HEK293T (cell line): Measurements from ENCODE around the gene MICAL2.

Source experiments
- CTCF ChIA-PET: fragments of 350-600 bp; formaldehyde crosslinking; extraction: SDS; loops from one replicate; lab custom pipeline; 2021; ENCODE audit warnings: antibody characterized with exemption, inconsistent platforms; lab: Yijun Ruan, JAX
- POLR2A ChIA-PET: fragments of 350-600 bp; formaldehyde crosslinking; extraction: SDS; loops from one replicate; lab custom pipeline; 2020; ENCODE audit warnings: antibody characterized with exemption, inconsistent platforms; lab: Yijun Ruan, JAX
- DNase-seq: peaks from one replicate; pipeline ENCODE4 v3.0.0; 2012; ENCODE audit warnings: mixed read lengths; ENCODE audit errors: extremely low spot score
- ARNT ChIP-seq: fragments of 450-650 bp; IDR thresholded peaks from 2 replicates; pipeline ENCODE4 v1.6.1; 2017; ENCODE audit warnings: mild to moderate bottlenecking
- BHLHE40 ChIP-seq: fragments of 450-650 bp; IDR thresholded peaks from 2 replicates; pipeline ENCODE4 v1.6.1; 2016; ENCODE audit warnings: mild to moderate bottlenecking, moderate library complexity, borderline replicate concordance
- CTBP1 ChIP-seq: fragments of 450-650 bp; IDR thresholded peaks from 2 replicates; pipeline ENCODE4 v1.6.1; 2016; ENCODE audit warnings: borderline replicate concordance
- ELF4 ChIP-seq: fragments of 450-650 bp; IDR thresholded peaks from 2 replicates; pipeline ENCODE4 v1.6.1; 2017; ENCODE audit warnings: antibody characterized with exemption
- FOXA1 ChIP-seq: fragments of 450-650 bp; IDR thresholded peaks from 2 replicates; pipeline ENCODE4 v1.6.1; 2016; ENCODE audit warnings: mild to moderate bottlenecking
- FOXK2 ChIP-seq: fragments of 450-650 bp; IDR thresholded peaks from 2 replicates; pipeline ENCODE4 v1.6.1; 2016; ENCODE audit warnings: mild to moderate bottlenecking
- FOXM1 ChIP-seq: fragments of 450-650 bp; IDR thresholded peaks from 2 replicates; pipeline ENCODE4 v1.6.1; 2017; ENCODE audit warnings: mild to moderate bottlenecking, borderline replicate concordance
- HDGF ChIP-seq: fragments of 450-650 bp; IDR thresholded peaks from 2 replicates; pipeline ENCODE4 v1.6.1; 2017; ENCODE audit warnings: antibody characterized with exemption, borderline replicate concordance
- L3MBTL2 ChIP-seq: fragments of 450-650 bp; conservative IDR thresholded peaks from 2 replicates; pipeline ENCODE4 v1.6.1; 2016; ENCODE audit warnings: mild to moderate bottlenecking
- LEF1 ChIP-seq: fragments of 450-650 bp; IDR thresholded peaks from 2 replicates; pipeline ENCODE4 v1.6.1; 2017; ENCODE audit warnings: mild to moderate bottlenecking, borderline replicate concordance
- NFRKB ChIP-seq: fragments of 450-650 bp; IDR thresholded peaks from 2 replicates; pipeline ENCODE4 v1.6.1; 2016; ENCODE audit warnings: mild to moderate bottlenecking, moderate library complexity
- SP1 ChIP-seq: fragments of 450-650 bp; IDR thresholded peaks from 2 replicates; pipeline ENCODE4 v1.6.1; 2017
- SUZ12 ChIP-seq: fragments of 450-650 bp; IDR thresholded peaks from 2 replicates; pipeline ENCODE4 v1.6.1; 2016; ENCODE audit warnings: mild to moderate bottlenecking
- TARDBP ChIP-seq: fragments of 450-650 bp; IDR thresholded peaks from 2 replicates; pipeline ENCODE4 v1.6.1; 2016
- ZNF384 ChIP-seq: fragments of 450-650 bp; IDR thresholded peaks from 2 replicates; pipeline ENCODE4 v1.6.1; 2016
- TF ChIP-seq, protein P1 (sequence below): fragments of 450-650 bp; IDR thresholded peaks from 2 replicates; pipeline ENCODE4 v1.6.1; 2016

MICAL2 gene

DNA sequence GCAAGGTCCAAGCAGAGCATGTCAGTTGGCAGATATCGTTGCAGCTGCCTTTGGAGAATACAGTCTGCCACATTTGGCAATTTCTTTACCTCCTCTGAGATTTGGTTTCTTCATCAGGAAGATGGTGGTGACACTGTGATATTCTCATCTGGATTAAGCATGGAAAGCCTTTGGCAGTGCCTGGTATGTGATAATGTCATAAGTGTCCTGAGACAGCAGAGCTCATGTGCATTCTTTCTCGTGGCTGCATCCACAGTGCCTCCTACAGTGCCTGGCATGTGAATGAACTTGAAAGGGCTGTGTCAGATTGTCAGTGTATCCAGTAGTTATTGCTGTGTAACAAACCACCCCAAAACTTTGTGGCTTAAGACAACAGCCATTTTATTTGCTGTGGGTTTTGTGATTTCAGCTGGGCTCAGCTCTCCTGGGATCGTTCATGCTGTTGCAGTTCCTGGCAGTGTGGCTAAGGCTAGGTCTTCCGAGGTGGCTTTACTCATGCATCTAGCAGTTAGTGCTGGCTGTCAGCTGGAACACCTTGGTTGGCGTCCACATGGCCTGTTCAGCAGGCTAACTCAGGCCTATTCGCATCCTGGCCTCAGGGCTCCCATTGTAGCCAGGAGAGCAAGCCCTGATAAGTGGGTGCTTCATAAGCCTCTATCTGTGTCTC lies 35.7 kb upstream of the MICAL2 start:
- POLR2A ChIA-PET: no interaction called here
- TF ChIP-seq FOXA1: no peak
- TF ChIP-seq L3MBTL2: no peak
- TF ChIP-seq, protein P1, sequence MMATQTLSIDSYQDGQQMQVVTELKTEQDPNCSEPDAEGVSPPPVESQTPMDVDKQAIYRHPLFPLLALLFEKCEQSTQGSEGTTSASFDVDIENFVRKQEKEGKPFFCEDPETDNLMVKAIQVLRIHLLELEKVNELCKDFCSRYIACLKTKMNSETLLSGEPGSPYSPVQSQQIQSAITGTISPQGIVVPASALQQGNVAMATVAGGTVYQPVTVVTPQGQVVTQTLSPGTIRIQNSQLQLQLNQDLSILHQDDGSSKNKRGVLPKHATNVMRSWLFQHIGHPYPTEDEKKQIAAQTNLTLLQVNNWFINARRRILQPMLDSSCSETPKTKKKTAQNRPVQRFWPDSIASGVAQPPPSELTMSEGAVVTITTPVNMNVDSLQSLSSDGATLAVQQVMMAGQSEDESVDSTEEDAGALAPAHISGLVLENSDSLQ: no peak
- no peak for TF ChIP-seq FOXK2
- no peak for TF ChIP-seq LEF1
- no peak for TF ChIP-seq SUZ12
- no peak for TF ChIP-seq FOXM1
- TF ChIP-seq ZNF384: no peak
- no peak for TF ChIP-seq ARNT
- TF ChIP-seq HDGF: no peak
- TF ChIP-seq BHLHE40: no peak
- no peak for TF ChIP-seq TARDBP
- TF ChIP-seq CTBP1: no peak
- no peak for TF ChIP-seq ELF4
- no peak for TF ChIP-seq SP1
- no peak for TF ChIP-seq NFRKB
- CTCF ChIA-PET: no interaction called here
- no peak for DNase-seq

DNA sequence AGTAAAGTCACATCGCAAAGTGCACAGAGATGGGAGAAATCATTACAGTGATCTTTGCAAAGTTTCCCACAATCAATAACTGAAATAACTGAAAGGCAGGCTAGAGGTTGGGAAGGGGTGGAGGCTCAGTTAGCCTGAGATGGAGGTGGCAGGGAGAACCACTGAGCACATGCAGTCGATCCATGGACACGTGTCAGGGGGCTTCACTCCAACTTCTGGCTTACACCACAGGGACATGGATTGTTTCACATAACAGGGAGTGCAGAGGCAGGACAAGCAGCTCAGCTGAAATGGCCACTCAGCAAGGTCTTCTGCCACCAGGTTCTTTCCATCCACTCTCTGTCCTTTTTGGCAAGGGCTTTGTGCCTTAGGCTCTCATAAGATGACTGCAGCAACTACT lies 35.1 kb upstream of the MICAL2 start:
- ChIA-PET POLR2A (no interaction called here), CTCF (no interaction called here)
- TF ChIP-seq FOXM1 (no peak), FOXK2 (no peak), CTBP1 (no peak), ZNF384 (no peak), FOXA1 (no peak), L3MBTL2 (no peak), SP1 (no peak), SUZ12 (no peak), BHLHE40 (no peak), LEF1 (no peak), NFRKB (no peak), ELF4 (no peak), HDGF (no peak)
- no peak for DNase-seq

DNA sequence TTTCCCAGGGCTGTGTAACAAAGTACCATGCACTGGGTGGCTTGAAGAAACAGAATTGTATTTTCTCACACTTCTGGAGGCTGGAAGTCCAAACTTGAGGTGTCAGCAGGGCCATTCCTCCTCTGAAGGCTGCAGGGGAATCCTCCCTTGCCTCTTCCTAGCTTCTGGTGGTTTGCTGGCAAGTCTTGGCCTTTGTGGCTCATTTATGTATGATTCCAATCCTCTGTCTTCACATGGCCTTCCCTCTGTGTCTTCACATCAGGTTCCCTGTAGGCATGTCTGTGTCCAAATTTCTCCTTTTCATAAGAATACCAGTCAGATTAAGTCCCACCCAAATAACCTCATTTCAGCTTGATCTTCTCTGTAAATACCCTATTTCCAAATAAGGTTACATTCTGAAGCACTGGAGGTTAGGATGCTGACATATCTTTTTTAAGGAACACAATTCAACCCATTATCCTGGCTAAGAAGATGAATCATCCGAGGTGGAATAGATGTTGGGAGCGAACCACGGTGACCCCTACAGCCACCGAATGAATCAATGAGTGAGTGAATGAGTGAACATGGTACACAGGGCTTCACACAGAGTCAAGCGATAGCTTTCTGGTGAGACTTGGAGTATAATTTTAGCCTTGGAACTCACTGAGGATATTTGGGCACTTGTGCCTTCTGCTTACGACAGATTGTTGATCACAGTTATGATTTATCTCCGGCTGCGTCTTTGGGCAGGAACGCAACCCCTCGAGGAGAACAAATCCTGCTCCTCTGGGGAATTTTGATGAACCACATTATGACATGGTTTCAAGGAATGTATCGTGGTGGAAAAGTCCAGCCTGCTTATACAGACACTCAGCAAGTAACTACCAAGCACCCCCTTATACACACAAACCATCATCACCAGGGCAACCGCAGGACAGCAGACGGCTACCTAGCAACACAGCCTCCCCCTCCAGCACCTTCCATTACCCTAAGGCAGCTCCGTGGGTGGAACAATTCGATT lies 34.3 kb upstream of the MICAL2 start:
- POLR2A ChIA-PET: interaction anchor here (1.0 kb wide), 1 partner anchor 11 kb away, joined by 3 read pairs; no protein-coding TSS in a partner anchor
- no peak for DNase-seq

DNA sequence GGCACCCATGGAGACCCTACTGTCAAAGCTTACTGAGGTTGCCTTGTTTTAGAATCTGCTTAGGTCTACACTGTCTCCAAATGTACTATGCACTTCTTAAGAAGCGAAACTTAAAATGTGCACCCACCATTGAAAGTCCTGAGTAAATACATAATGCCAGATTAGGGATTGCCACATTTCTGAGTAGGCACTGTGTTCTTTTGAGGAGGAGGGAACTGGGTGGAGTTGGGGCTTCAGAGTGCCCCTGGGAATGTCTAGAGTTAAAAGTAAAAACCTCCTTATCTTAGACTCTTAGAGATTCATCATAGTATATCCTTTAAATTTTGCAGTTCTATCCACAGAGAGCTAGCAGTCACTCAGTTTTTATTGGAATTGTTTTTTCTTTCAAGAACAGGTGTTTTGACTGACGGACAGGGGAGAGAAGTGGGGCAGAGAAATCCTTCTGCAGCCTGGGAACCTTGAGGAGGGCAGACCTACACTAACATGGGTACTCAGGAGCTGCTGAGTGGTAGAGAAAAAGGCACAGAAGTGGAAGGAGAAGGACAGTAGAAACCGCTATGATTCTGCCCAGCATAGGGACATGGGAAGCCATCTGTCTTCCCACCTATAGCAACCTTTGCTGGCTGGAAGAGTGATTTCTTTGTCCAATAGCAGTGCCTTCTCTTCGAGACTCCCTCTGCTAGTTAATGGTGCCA lies 33.4 kb upstream of the MICAL2 start:
- DNase-seq: no peak
- CTCF ChIA-PET: interaction anchor here (0.6 kb wide), 1 partner anchor 9 kb away, joined by 3 read pairs; no protein-coding TSS in a partner anchor
- TF ChIP-seq HDGF: no peak
- TF ChIP-seq, protein P1: no peak
- TF ChIP-seq FOXA1: no peak
- no peak for TF ChIP-seq TARDBP
- TF ChIP-seq SP1: no peak
- no peak for TF ChIP-seq FOXM1
- TF ChIP-seq SUZ12: no peak
- TF ChIP-seq FOXK2: no peak
- TF ChIP-seq ARNT: no peak
- POLR2A ChIA-PET: interaction anchor here (1.0 kb wide), 1 partner anchor 10 kb away, joined by 3 read pairs; no protein-coding TSS in a partner anchor

More for the DNA sequence above, 34.3 kb upstream of the MICAL2 start:
- CTCF ChIA-PET: interaction anchor here (0.6 kb wide), 1 partner anchor 10 kb away, joined by 3 read pairs; no protein-coding TSS in a partner anchor
- no peak for TF ChIP-seq TARDBP
- no peak for TF ChIP-seq FOXM1
- no peak for TF ChIP-seq SP1
- TF ChIP-seq LEF1: no peak
- TF ChIP-seq CTBP1: no peak
- TF ChIP-seq, protein P1: no peak
- no peak for TF ChIP-seq SUZ12
- no peak for TF ChIP-seq L3MBTL2
- no peak for TF ChIP-seq FOXK2
